ENCODE data around the gene LCNL1. TPM values are rescaled to one million over a fixed set of nuclear protein-coding genes. Genes with fewer than 3 reads are reported as not detected.
A peak's percentile ranks its signal among the peaks of the same experiment; 100 is the strongest.

The LCNL1 gene
- total RNA-seq, 1 donor from 2014 or later, result not detected

GRCh38 chr9:136947028-136947891, 35.5 kb upstream of the LCNL1 start:
- no peak for DNase-seq (ENCODE audit: low read depth in 2 of 2)

DNA sequence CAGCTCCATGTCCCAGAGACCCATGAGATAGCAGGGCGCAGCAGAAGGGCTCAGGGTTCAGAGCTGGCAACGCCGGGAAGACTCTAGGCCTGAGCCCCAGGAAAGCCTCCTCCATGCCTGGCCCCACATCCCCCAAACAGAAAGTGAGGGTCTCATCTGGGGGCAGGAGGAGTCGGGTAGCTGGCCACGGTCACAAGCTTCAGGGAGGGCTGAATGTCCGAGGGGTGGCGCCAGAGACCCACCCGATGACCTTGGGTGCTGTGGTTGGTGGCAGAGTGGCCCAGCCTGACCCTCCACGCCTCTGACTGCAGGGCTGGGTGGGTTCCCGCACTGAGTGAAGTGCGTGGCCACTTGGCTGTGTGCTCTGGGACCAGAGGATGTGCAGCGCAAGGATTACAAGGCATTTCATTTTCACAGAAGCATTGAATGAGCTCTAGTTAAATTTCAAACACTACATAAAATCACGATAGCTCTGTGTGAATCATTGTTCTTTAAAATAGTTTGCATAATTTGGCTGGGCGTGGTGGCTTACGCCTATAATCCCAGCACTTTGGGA, 34.8 kb upstream of the LCNL1 start:
- peak; percentile 10 to 49 for DNase-seq (ENCODE audit: low read depth in 2 of 2)

DNA sequence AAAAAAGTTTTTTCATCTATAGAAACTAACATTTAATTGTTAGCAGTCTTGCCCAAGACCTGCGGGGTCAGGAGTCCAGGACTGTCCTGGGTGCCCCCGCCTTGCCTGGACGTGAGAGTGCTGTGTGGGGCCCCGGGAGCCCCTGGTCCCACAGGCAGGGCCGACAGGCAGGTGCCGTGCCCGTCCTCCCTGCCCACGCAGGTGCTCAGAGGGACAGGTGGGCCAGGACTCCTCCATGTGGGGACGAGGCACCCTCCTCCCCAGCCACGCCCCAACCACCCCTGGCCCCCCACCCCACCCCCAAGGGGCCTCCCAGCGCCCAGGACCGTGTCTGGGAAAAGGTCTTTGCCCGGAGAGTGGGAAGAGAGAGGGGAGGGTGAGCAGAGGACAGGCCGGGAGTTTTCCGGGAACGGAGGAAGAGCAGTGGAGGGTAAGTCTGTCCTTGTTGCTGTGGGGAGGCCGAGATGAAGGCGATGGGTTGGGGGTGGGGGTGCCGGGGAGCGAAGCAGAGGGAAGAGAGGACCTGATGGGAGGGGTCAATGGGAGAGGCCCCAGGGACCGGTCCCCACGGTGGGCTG, 33.5 kb upstream of the LCNL1 start:
- no peak for DNase-seq (ENCODE audit: low read depth in 2 of 2)

DNA sequence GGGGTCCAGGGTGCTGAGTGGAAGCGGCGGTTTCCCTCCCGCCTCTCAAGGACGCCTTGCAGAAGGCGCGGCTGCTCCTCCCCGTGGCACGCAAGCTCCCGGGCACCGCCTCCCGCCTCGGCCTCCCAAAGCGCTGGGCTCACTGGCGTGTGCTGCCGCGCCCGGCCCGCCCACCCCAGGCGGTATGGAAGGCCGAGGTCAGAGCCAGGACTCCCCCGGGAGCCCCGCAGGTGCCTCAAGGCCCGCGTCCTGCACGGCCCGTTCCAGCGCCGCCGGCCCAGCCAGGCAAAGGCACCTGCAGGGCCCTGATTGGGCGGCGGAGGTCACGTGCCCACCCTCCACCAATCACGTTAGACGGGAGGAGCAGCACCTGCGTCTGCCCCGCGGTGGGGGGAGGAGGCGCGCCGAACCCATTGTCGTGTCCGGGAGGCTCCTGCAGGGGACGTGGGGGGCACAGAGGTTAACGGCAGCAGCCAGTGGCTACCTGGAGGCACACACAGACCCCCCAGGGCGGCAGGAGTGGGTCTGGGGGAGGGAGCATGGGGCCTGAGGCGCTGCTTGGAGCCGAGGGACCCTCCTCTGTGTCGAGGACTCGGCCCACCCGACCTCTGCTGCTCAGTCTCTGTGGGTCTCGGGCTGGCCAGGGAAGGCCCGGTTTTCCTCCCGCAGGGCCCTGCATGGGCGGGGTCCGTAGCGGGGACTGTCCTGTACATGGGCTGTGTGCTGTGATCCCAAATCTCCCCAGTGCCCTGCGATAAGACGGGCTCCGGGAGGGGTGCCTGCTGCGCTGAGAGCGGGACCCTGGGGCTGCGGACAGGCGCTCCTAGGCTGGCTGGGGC, 32.8 kb upstream of the LCNL1 start:
- DNase-seq (ENCODE audit: low read depth in 2 of 2), result peak; percentile 81 to 97

DNA sequence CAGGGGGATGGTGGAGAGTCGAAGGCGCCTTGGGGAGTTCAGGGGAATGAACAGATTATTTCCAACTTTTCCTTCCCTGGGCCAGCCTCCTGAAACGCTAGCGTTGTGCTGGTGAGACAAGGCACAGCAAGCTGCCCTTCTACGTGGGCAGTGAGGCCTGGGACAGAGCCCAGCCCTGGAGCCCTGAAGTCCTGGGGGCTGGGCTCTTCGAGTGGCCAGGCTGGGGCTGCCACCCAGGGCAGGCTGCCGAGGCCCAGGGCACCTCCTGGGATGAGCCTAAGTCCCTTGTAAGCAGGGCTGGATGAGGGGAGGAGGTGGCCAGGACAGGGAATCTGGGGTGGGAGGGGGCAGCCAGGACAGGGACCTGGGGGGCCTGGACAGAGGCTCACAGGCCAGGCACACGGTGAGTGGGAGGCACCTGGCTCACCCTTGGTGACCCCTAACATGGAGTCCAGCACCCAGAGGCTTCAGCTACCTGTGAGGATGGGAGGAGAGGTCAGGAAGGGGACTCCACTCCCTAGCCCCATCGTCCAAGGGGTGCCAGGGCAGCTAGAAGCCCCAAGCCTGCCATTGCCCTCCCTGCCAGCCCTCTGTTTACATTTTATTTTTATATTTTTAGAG, 32.0 kb upstream of the LCNL1 start:
- DNase-seq (ENCODE audit: low read depth in 2 of 2), result no peak

DNA sequence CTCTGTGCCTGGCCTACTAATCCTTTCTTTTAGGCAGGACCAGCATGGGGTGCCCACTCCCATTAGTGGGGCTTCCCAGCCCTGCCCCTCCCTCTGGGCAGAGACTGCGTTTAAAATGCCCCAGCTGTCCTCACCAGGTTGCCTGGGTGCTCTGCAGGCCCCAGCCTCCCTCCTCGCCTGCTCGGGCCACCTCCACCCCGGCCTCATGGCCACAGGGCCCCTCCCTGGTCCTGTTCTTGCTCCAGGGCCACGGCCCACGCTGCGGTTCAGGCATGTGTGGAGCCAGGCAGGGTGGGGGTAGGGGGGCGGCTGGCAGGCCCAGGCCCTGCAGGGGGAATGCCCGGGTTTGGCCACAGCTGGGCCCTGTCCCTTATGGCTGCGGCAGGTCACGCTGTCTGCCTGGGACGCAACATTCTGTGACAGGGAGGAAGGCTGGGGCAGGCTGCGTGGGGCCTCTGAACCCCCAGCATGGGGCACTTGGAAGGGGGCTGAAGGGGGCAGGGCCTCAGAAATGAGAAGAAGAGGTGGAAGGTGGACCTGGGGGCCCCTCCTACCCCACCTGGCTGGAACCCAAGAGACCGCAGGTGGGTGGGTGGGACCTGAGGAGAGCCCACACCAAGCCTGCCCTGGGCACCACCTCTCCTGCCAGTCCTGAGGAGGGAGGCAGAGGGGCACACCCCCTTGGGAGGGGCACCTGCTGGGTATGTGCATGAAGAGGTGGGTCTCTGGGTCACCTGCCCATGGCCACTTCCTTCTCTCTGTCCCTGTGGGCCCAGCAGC, 31.1 kb upstream of the LCNL1 start, which contains the start of gene LCN12:
Gene LCN12, plus strand, starts transcription at position 733 of the 780 bp plus-strand sequence. CDS start 55 bp downstream, outside the sequence.
- DNase-seq (ENCODE audit: low read depth in 2 of 2), result no peak

DNA sequence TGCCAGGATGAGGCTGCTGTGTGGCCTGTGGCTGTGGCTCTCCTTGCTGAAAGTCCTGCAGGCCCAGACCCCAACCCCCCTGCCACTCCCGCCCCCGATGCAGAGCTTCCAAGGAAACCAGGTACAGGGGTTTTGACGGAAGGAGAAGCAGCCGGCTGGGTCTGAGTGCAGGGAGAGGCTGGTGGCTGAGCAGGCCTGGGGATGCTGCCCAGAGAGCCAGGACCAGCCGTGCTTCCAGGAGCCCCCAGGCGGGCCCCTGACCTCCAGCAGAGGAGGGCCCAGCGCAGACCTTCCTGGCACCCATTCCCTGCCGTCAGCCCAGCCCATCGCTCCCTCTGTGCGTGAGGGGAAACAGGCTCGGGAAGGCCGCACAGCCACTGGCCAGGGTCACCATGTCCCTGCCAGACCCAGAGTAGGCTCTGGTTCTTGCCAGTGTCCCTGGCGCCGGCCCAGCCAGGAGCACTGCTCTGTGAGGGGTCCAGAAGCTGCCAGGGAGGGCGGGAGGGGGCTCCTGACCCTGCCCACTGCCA, 30.4 kb upstream of the LCNL1 start:
- DNase-seq (ENCODE audit: low read depth in 2 of 2), result no peak

GRCh38 chr9:136952876-136953770, 29.7 kb upstream of the LCNL1 start:
- DNase-seq (ENCODE audit: low read depth in 2 of 2), result no peak

GRCh38 chr9:136953771-136954269, 29.0 kb upstream of the LCNL1 start:
- no peak for DNase-seq (ENCODE audit: low read depth in 2 of 2)

- no peak for DNase-seq (ENCODE audit: low read depth in 2 of 2)
Observed at GRCh38 chr9:136954270-136955083, 28.3 kb upstream of the LCNL1 start.

DNA sequence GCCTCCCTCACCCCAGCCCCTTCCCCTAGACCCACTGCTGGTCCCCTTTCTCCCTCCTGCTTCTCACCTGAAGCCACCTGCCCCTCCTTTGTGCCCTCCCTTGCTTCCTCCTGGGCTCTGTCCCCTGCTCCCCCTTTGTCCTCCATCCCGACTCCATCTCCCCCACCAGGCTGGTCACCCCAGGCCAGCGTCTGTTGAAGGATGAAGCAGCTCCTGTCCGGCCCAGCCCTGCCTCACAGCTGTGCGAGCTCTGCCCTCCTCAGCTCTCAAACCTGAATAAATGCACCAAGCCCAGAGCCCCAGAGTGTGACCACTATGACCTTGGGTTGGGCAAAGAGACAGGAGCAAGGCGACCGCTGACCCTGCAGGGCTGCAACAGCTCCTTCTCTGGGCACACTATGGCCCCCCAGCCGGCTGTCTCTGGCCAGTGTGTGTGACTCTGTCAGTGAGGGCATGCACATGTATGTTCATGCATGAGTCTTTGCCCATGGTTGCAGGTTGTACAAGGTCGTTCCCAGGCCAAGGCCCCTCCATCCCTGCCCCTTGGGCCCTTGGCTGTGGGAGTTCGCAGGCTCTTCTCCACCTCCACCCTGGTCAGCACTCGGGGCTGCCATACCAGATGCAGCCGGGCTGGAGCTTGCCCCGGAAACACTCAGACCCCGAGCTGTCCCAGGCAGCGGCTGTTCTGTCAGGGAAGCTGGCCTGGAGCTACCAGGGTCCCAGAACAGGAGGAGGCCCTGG, 27.4 kb upstream of the LCNL1 start:
- no peak for DNase-seq (ENCODE audit: low read depth in 2 of 2)

DNA sequence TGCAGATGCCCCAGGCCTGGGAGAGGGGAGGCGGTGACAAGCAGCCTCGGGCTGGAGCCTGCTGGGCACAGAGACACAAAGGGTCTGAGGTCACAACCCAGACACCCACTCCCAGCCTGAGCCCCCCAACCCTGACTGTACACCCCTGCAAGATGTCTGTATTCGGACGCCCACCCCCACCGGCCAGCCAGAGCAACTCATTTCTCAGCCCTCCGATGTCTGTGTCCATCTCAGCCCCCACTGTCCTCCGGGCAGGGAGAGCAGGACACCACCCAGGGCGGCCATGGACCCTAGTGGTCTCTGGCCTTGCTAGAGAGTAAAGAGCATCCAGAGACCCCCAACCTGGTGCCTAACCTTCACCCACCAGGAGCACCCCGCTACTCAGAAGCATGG, 26.9 kb upstream of the LCNL1 start:
- no peak for DNase-seq (ENCODE audit: low read depth in 2 of 2)

DNA sequence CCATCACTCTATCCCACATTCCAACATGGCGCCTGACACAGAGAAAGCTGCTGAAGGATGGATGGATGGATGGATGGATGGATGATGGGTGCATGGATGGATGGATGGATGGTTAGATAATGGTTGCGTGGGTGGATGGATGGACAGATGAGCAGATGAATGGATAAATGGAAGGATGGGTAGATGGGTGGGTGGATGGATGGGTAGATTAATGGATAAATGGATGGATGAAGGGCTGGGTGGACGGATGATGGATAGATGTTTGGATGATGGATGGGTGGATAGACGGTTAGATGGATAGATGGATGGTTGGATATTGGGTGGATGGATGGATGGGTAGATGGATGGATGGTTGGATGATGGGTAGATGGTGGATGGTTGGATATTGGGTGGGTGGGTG, 26.2 kb upstream of the LCNL1 start:
- no peak for DNase-seq (ENCODE audit: low read depth in 2 of 2)

GRCh38 chr9:136957461-136957860, 25.3 kb upstream of the LCNL1 start:
- no peak for DNase-seq (ENCODE audit: low read depth in 2 of 2)

DNA sequence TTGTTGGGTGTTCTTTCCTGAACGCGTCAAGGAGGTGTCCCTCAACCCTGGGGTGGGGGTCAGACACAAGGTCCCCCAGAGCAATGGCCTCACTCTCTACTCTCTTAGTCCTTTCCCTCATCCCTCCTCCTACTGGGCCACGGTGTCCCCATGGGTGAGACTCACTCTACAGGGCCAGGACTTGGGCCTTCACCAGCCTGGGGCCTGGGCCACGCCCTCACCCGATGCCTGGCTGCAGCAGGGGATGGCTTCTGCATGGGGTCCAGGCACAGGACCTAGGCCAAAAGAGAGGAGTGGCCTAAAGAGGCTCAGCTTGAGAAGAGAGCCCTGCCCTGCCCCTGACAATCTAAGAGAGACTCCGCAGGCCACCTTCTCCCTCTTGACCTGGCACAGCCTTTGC, 24.9 kb upstream of the LCNL1 start:
- DNase-seq (ENCODE audit: low read depth in 2 of 2), result no peak

DNA sequence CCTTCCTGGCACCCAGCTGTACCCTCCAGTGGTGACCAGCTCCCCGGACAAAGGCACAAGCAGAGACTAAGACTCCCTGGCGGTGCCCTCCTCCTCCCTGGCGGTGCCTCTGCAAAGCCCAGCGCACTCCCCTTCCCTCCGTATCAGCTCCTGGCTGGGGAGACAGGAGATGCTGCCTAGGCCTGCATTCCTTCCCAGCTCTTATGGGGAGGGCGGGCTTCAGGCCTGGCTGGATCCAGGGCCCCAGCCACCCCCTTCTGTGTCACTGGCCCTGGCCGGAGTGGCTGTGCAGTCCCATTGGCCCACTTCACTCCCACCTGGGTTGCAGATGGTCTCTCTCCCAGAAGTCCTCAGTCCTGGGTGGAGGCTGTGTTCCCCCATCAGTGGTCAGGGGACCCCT, 24.3 kb upstream of the LCNL1 start:
- no peak for DNase-seq (ENCODE audit: low read depth in 2 of 2)
